Measurements from ENCODE around the gene NAXE.
"Not testable (repeated sequence)": the region's sequence is repeated elsewhere in the genome, so short reads cannot be mapped to it uniquely, and the experiment has no call there.

NAXE gene

GRCh38 chr1:156624814-156625435 is 33.3 kb downstream of the NAXE start:
- DNase-seq: no peak

GRCh38 chr1:156625436-156626078 is 34.0 kb downstream of the NAXE start:
- DNase-seq: peak; percentile 41

GRCh38 chr1:156626079-156626438 is 34.5 kb downstream of the NAXE start:
- DNase-seq: no peak

GRCh38 chr1:156627313-156627880 is 35.8 kb downstream of the NAXE start:
- DNase-seq: peak; percentile 26

GRCh38 chr1:156629823-156630449 is 38.4 kb downstream of the NAXE start:
- no peak for DNase-seq

- not testable (repeated sequence) for DNase-seq
Measured at GRCh38 chr1:156631152-156631551, 39.6 kb downstream of the NAXE start.

GRCh38 chr1:156632355-156632754 is 40.8 kb downstream of the NAXE start:
- no peak for DNase-seq

- no peak for DNase-seq
Measured at GRCh38 chr1:156638189-156638985, 46.8 kb downstream of the NAXE start.

GRCh38 chr1:156639601-156640101 is 48.1 kb downstream of the NAXE start:
- no peak for DNase-seq

- DNase-seq: no peak
Measured at GRCh38 chr1:156640842-156641706, 49.5 kb downstream of the NAXE start.

GRCh38 chr1:156641761-156642264 is 50.2 kb downstream of the NAXE start, which contains the start of gene BCAN:
BCAN (plus strand) TSS chr1:156642117; CDS start chr1:156646055, 3,938 bp downstream.
- no peak for DNase-seq

- DNase-seq: no peak
Measured at GRCh38 chr1:156642265-156643048, 50.9 kb downstream of the NAXE start.

- DNase-seq: no peak
Measured at GRCh38 chr1:156643049-156643777, 51.6 kb downstream of the NAXE start.

GRCh38 chr1:156643778-156644092 is 52.2 kb downstream of the NAXE start:
- DNase-seq: peak; percentile 69
